Stimulated activated CD4-positive, alpha-beta T cell treated with anti-CD3 and anti-CD28 coated beads, Interleukin-4, amount 100 ng/mL, for 4 hours (primary cell): ENCODE measurements around the gene MUS81.
"Not testable (repeated sequence)": the region's sequence is repeated elsewhere in the genome, so short reads cannot be mapped to it uniquely, and the experiment has no call there.

Experiments
- DNase-seq, 2 experiments: peaks; one replicate each; pipeline ENCODE4 v3.0.0-alpha.2; 2020

Gene MUS81

DNA sequence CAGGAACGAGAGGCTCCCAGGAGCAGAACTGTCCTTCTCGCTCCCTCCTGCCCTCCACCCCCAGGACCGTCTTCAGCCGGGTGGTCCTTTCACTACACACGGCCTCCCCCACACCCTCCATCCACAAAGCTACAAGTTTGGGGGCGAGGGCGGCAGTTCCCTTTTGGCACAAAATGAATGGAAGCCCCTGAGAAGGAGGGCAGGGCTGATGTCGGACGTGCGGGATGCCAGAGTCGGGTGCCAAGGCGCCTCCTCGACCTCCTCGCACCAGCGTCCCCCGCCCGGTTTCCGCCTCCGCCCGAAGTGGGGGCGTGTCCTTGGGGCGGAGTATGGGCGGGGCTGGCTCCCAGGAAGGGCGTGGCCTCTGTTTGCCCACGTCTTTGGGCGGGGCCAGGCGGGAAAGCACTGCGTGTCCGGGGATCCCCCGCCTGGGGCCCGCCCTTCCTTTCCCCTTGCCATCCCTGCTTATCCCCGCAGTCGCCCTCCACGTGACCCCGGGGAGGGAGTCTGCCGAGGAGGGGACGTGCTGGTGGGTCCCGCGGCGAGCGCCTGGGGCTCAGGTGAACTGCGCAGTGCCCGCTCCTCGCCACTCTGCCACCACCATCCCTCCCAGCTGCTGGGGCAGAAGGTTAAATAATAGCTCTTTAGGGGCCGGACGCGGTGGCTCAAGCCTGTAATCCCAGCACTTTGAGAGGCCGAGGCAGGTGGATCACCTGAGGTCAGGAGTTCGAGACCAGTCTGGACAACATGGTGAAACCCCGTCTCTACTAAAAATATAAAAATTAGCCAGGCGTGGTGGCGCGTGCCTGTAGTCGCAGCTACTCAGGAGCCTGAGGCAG lies 13.3 kb downstream of the MUS81 start:
- peak; percentile 94 to 96 for DNase-seq

DNA sequence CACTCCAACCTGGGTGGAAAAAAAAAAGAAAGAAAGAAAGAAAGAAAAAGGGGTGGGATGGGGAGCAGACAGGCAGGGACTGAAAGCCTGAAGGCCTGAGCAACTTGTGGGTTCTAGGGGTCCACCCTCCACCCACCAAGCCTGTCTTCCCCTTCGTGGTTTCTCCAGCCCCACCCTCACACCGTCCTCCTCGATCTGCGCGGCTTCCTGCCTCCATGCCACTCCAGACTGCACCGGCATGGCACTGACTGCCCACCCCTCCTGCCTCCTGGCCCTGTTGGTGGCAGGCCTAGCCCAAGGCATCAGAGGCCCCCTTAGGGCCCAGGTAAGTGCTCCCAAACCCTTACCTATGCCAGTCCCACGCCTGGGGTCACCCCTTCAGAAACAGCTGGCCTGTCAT lies 19.4 kb downstream of the MUS81 start, which contains the start of gene CTSW:
Gene CTSW, plus strand, starts transcription at position 221 of the 400 bp plus-strand sequence. Its CDS starts 18 bp downstream, at position 239.
- no peak for DNase-seq

DNA sequence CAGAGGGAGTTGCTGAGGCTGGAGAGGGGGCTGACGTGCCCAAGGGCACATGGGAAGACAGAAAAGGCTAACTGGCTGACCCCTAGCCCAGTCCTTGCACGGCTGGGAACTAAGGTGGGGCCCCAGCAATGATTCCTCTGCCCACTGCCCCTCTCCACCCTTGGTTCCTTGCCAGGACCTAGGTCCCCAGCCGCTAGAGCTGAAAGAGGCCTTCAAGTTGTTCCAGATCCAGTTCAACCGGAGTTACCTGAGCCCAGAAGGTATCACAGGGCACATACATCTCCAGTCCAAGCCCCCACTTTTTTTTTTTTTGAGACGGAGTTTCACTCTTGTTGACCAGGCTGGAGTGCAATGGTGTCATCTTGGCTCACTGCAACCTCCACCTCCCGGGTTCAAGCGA lies 19.8 kb downstream of the MUS81 start:
- DNase-seq = no peak

DNA sequence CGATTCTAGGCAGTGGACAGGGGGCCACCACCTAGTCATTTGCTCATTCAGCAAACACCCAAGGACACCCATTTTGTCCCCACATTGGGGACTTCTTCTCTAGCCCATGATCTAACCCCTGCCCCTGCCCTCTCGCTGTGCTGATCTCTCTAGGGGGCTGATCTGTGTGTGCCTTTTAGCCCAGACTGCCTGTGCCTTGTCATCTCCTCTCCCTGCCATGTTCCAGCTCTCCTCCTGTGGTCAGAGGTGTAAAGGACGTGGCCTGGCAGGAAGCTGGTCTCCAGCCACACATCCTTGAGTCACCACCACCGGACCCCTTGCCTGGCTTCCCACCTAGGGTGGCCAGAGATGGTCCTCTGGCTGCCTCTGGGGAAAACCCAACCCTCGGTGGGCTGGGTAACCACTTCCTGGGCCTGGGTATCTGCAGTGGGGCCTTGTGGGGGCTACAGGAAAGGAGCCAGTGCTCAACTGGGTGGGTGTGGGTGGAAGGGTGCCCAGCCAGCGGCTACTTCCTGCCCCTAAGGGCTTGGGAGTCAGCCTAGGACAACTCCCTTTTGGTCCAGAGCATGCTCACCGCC lies 20.7 kb downstream of the MUS81 start:
- DNase-seq = no peak

DNA sequence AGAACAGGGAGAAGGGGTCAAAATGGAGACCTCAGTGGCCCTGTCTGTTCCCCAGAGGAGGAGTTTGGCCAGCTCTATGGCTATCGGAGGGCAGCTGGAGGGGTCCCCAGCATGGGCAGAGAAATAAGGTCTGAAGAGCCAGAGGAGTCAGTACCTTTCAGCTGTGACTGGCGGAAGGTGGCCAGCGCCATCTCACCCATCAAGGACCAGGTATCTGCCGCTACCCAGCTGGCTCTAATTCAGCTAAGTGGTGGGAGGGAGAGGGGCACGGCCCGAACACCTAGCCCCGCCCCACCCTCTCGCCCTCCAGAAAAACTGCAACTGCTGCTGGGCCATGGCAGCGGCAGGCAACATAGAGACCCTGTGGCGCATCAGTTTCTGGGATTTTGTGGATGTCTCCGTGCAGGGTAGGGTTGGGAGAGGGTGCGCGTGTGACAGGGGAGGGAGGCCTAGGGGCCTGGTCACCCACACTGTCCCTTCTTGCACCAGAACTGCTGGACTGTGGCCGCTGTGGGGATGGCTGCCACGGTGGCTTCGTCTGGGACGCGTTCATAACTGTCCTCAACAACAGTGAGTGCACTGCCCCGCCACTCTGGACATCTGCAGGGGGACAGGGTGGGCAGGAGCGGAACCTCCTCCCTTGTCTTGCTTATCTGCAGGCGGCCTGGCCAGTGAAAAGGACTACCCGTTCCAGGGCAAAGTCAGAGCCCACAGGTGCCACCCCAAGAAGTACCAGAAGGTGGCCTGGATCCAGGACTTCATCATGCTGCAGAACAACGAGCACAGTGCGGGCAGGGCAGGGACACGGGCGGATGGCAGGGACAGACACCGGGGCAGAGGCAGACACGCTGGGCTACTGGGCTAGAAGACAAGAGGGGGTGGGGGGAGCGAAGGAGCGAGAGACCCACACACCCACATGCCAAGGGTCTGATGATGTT lies 22.2 kb downstream of the MUS81 start:
- DNase-seq = no peak

DNA sequence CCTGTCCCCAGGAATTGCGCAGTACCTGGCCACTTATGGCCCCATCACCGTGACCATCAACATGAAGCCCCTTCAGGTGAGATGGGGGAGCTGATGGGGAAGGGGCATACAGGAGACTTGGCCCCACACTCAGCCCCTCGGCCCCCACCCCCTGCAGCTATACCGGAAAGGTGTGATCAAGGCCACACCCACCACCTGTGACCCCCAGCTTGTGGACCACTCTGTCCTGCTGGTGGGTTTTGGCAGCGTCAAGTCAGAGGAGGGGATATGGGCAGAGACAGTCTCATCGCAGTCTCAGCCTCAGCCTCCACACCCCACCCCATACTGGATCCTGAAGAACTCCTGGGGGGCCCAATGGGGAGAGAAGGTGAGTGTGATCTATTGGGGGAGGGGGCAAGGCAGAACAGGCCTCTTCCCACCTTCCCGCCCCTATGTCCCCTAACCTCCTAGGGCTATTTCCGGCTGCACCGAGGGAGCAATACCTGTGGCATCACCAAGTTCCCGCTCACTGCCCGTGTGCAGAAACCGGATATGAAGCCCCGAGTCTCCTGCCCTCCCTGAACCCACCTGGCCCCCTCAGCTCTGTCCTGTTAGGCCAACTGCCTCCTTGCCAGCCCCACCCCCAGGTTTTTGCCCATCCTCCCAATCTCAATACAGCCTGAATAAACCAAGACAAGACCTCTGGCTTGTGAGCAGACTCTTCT lies 23.0 kb downstream of the MUS81 start:
- DNase-seq = no peak

DNA sequence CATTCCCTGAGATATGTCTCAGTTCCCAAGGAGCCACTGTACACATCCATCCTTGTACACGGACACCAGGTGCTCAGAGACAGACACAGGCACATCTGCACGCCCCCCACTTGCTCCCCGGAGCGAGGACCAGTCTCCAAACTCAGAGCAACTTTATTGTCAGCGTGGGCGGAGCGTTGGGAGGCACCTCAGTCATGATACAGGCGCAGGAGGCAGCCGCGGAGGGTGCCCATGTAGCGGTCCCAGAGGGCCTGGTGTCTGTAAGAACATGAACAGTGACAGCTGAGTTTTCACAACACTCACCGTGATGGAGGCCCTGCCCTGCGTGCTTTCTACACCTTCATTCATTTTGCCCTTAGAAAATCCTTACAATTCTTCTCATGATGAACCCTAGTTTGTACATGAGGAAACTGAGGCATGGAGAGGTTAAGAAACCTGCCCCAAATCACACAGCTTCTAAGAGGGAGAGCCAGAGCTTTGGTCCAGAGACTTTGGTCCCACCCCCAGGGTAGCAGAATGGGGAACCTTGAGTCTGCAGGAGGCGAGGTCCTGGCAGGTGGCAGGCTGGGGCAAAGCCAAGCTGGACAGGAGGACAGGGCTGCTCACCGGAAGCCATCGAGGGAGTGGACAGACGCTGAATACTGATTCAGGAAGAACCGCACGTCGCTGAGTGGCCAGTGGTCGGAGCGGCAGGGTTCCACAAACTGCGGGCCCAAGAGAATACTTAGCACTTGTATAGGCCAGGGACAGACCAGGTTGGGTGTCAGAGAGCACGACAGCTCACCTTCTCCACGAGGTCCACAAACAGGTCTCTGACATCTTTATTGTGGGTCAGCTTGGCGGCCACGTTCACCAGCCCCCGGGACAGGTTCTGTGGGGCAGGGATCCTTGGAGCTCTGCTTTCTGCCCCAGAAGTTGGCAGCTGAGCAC lies 23.8 kb downstream of the MUS81 start:
- no peak for DNase-seq

DNA sequence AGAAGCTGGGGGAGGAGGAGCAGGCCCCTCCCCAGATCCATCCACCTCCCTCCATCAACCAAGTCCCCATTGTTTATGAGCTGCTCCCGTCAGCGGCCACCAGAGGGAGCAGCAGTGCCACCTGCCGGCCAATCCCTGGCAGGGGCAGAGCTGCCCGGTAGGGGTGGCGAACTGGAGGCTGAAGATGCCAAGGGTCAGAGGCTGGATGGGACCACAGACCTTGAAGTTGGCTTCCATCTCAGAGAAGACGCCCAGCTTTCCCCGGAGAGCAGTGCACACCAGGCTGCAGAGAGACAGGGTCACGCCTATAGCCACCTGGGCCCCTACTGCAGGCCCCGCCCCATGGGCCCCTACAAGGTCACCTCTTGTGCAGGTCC lies 24.5 kb downstream of the MUS81 start:
- DNase-seq = peak; percentile 72 to 79

DNA sequence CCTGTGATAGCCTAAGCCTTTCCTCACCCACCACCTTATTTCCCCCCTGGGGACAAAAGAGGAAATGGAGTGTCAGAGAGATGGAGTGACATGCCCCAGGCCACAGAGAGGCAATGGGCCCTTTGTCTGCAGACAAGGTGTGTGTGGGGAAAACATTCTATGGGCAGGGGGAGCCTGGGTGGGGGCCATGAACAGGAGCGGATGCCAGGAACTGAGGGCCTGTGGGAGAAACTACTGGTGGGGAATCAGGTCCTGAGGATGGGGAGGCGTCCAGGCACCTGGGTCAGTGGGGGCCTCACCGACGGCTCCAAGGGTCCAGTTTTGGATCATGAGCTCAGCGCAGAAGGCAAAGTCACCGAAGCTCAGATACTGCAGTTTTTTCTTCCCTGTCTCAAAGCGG lies 25.0 kb downstream of the MUS81 start:
- no peak for DNase-seq

DNA sequence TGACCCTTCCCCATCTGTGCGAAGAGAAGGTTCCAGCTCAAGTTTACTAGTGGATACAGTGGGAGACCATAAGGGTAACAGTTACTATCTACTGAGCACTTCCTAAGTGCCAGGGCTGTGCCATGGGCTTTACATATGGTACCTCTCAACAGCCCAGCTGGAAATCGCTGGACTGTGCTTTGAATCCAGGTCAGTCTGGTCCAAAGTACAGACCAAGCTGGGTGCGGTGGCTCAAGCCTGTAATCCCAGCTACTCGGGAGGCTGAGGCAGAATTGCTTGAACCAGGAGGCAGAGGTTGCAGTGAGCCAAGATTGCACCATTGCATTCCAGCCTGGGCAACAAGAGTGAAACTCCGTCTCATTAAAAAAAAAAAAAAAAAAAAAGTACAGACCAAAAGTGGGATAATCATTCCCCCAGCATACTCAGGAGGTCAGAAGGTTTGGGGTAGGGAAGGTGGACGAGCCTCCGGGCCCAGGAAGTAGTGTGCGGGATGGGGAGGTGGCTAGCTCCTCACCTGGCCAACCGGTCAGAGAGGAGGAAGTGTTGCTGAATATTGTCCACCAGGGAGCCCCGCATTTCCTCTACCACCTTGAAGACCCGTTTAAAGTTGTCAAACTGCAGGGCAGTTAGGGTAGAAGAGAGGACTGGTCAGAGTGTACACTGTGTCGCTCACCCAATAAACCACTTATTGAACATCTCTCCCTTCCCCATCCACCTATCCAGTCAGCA lies 25.7 kb downstream of the MUS81 start:
- no peak for DNase-seq

DNA sequence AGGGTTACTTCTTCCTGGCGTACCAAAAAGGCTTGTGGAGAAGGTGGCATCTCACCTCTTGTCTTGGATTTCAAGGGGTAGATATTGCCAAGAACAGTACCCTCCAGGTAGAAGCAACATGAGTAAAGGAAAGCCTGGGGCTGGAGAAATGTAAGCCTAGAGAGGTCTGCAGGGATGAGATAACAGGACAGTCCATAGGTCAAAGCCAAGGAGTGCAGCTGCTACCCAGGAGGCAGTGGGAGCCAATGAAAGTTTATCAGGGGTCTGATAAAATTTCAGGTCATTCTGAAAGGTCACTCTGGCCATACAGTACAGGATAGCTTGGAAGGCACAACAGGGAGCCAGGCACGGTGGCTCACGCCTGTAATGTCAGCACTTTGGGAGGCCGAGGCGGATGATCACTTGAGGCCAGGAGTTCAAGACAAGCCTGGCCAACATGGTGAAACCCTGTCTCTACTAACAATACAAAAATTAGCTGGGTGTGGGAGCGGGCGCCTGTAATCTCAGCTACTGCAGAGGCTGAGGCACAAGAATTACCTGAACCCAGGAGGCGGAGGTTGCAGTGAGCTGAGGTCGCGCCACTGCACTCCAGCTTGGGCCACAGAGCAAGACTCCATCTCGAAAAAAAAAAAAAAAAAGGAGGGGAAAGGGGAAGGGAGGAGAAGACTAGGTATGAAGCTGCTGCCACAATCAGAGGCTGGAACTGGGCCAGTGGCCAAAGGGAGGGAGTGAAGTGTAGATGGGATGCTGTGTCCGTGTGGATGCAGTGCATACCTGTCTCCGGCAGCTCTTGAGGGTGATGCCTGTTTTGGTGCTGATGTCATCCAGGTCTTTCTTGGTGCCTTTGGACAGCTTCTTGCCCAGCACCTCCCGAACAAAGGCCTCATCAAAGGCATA lies 26.8 kb downstream of the MUS81 start:
- no peak for DNase-seq

DNA sequence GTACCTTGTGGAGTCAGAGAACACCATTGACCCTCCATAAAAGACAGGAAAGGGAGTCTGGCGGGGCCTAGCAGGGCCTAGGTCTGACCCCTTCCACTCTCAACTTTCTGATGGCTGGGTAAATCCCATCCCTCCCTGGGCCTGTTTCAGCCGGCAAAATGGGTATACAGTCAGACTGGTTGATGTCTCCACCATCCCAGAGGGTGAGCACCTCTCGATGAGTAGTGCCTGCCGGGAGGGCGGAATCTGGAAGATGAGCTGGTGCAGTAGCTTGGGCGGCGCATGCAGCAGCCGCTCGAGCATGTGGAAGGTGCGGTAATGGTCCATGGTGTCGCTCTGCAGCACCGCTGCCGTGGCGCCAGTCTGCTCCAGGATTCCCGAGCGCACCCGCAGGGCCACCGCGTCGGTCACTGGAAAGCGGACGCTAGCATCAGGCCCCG lies 27.5 kb downstream of the MUS81 start:
- DNase-seq = no peak

DNA sequence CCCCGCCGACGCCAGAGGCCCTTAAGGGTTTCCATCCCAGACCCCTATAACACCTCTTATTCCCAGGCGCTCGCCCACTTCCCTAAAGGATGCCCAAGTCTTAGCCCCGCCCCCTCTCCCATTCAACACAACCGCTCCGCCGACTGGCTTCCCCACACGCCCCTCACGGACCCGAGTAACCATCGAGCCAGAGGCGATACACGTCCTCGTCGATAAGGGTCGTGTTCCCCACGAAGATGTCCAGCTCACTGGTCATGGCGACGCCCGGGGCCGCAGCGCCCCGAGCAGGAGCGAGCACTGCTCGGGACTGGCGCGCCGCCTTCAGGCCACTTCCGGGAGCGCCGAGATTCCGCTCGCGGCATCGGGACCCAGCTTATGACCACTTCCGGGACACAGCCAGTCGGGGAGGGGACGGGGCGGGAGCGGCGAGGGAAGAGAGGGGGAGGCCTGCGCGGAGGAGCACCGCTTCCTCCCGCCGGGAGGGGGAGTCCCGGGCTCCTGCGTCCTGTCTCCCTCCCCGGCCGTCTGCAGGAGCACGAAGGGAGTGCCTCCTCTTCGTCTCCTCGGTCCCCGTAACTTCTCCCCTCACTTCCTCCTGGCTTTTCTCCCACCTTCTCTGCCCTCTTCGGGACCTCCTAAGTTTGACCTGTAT lies 28.1 kb downstream of the MUS81 start, which contains the start of gene FIBP:
Gene FIBP, minus strand, starts transcription at position 309 of the 652 bp plus-strand sequence. Its CDS starts 53 bp downstream, at position 256.
- peak; percentile 93 to 95 for DNase-seq

DNA sequence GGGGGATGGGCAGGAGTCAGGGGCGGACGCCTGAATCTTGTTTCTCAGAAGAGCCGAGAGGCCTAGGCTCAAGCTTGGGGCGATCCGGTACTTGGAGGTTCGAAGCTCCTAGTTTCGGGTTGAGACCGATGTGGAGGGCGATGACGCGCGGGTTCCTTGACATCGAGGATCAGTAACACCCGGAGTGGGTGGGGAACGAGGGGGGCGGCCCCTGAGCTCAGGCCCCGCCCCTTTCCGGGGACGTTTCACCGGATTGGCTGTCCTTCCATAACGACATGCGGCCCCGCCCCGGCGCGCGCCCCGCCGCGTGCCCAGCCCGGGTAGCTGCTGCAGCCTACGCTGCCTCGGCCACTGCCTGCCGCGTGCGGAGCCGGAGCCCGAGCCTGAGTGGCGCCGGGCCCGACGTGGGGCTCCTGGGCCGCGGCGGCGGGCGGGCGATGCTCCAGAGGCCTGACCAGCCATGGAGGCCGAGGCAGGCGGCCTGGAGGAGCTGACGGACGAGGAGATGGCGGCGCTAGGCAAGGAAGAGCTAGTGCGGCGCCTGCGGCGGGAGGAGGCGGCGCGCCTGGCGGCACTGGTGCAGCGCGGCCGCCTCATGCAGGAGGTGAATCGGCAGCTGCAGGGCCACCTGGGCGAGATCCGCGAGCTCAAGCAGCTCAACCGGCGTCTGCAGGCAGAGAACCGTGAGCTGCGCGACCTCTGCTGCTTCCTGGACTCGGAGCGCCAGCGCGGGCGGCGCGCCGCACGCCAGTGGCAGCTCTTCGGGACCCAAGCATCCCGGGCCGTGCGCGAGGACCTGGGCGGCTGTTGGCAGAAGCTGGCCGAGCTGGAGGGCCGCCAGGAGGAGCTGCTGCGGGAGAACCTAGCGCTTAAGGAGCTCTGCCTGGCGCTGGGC lies 30.3 kb downstream of the MUS81 start, which contains the start of gene CCDC85B:
Gene CCDC85B, plus strand, starts transcription at position 350 of the 895 bp plus-strand sequence. Its CDS starts 111 bp downstream, at position 461.
- peak; percentile 99 for DNase-seq

DNA sequence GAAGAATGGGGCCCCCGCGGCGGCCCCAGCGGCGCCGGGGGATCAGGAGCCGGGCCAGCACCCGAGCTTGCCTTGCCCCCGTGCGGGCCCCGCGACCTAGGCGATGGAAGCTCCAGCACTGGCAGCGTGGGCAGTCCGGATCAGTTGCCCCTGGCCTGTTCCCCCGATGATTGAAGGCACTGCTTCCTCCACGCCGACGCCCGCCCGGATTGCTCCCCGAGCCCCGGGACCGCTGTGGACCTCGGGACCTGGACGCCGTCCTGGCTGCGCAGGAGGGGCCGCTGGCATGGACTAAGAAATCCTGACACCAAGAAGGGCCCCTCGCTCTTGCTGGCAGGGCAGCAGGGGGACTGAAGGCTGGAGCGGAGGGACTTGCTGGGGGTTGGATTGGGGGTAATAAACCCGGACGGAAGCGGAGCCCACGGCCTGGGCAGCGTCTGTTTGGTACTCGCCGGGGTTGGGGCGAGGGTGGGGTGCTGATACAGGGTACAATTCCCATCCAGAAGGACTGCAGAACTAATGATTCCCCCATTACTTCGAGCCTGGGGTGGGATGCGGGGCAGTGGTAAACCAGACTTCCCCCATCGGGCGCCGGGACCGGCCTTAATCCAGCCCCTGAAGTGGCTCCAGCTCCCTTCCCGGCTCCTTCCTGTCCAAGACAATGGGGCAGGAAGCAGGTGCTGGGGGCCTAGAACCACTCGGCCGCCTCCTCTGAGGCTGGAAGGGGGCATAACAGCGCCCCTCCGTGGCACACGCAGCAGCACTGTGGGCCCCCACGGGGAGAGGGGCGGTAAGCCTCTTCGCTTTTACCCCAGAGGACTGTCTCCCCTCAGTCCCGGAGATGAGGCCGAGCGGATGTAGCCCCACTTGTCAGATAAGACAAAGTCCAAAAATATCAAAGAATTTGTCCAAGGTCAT lies 31.2 kb downstream of the MUS81 start:
- peak; percentile 45 to 63 for DNase-seq

DNA sequence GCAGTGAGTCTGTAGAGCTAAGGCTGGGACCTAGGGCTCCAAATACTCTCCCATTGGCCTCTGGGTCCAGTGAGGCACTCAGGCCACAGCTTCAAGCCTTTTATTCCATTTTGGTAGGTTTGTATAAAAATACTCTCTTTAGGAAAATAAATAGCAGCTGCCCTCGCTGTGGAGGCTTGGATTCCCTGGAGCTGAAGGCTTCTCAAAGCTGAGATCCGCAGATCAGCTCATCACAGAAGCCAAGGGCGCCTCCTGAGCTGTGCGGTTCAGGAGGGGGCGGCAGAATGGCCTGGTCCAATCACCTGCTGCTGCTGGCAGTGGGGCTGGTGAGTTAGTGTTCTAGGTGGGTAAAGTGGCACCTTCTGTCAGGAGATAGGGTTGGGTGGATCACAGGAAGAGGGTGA lies 31.9 kb downstream of the MUS81 start:
- not testable (repeated sequence) for DNase-seq
